Spleen (tissue), 7 donors: ENCODE data around the gene SLC5A2.

Source experiments
- CTCF ChIP-seq, 11 experiments: fragments of 200-600 bp in 7 of 11; fragments of 450-650 bp in 4 of 11; sonication (generic) in 4 of 11; IDR thresholded peaks in 8 of 11; conservative IDR thresholded peaks in 3 of 11; 1 replicate in 7 of 11; 2 replicates in 4 of 11; pipeline versions ENCODE4 v1.4.0 to v1.8.0; 2016 to 2021; ENCODE audit warnings: antibody characterized with exemption in 11 of 11, inconsistent platforms in 4 of 11, mild to moderate bottlenecking in 1 of 11
- POLR2AphosphoS5 ChIP-seq, 3 donors: sonication (generic); formaldehyde crosslinking; IDR thresholded peaks; one replicate each; pipeline ENCODE4 v1.5.1; 2017; ENCODE audit warnings: antibody characterized with exemption in 3 of 3
- donor health status: DM: no; HTN: no; CAD: no; lungs with moderate emphysema.
- donor health status: DM: no; HTN: no; CAD: no.
- donor health status: DM: no; HTN: no; CAD: no.

- TF ChIP-seq POLR2AphosphoS5 (IDR thresholded peaks at IDR 0.05): no peak
- no peak for TF ChIP-seq CTCF (IDR thresholded peaks at IDR 0.05 in 8 of 11, conservative IDR thresholded peaks at IDR 0.05 in 3 of 11)
Measured at GRCh38 chr16:31473264-31473984, 9.5 kb upstream of the SLC5A2 start.
